ENCODE data around the gene RAB11FIP4. TPM values are rescaled to one million over a fixed set of nuclear protein-coding genes. Genes with fewer than 3 reads are reported as not detected.

The RAB11FIP4 gene
- total and polyA plus RNA-seq, 9 of the 15 experiments (the other 6 are each of a cell fraction or from before 2014, with no cell fraction given), result 0.62 to 16.6 (median 8.9) TPM

- Histone ChIP-seq H3K79me2 (ENCODE audit: control insufficient read depth, insufficient read depth, low read length) (peaks cover 9% of the 10 kb centered on the region; the same call in 1 of the 3 replicates), H3K27ac (ENCODE audit: extremely low read depth, low read depth, low read length) (no peak overlapping the region), H3K4me2 (ENCODE audit: insufficient read depth, low read length) (no peak overlapping the region), H2AFZ (ENCODE audit: low read depth, low read length) (no peak overlapping the region), H3K9me1 (ENCODE audit: control insufficient read depth, insufficient read depth, low read length) (peaks cover 15% of the 10 kb centered on the region), H3K4me1 (replicated peaks in 1 of 2; ENCODE audit: control insufficient read depth in 2 of 2, insufficient read depth in 2 of 2, low read length in 2 of 2) (peaks cover 26 to 41% of the 10 kb centered on the region in 2 experiments), H3K9ac (ENCODE audit: insufficient read depth in 1 of 2, low read depth in 2 of 2, low read length in 2 of 2) (peak overlapping the region in 1 of 2 experiments; percentile 3; a peak in 1 of 4 replicates), H3K9me3 (replicated peaks; ENCODE audit: control insufficient read depth, insufficient read depth, low read depth, low read length) (no peaks in the 10 kb centered on the region), H3K27me3 (ENCODE audit: control insufficient read depth in 2 of 2, insufficient read depth in 2 of 2, low read length in 2 of 2) (no peaks in the 10 kb centered on the region), H3K4me3 (no peak overlapping the region), H3K36me3 (ENCODE audit: control insufficient read depth, insufficient read depth, low read length) (no peaks in the 10 kb centered on the region), H4K20me1 (replicated peaks; ENCODE audit: control insufficient read depth, insufficient read depth, low read length) (peaks cover 3% of the 10 kb centered on the region; the same call in 1 of the 2 replicates)
- ChIA-PET POLR2A (interaction anchor here (0.7 to 1.7 kb wide), 2 partner anchors 14 to 179 kb away, joined by 3 to 4 read pairs; no protein-coding TSS in a partner anchor), CTCF (ENCODE audit: low intra/inter-chr PET ratio) (no interaction called here)
- in situ Hi-C loops (cut with MboI) (no loop called here), intact Hi-C loops (cut with micrococcal nuclease) (no loop called here)
- BruUV-seq (replicated peaks), result no TSS peak
- 62% methylated on average over 9 of the region's 12 CpGs for WGBS (ENCODE audit: insufficient coverage, low coverage, missing lambda C conversion rate)
- DNase-seq (ENCODE audit: extremely low read depth in 1 of 4, low spot score in 3 of 4) (no peak), ATAC-seq (no peak), FAIRE-seq (no peak)
- TF ChIP-seq ZMIZ1 (IDR thresholded peaks at IDR 0.05; ENCODE audit: low read depth in 2 of 2, low read length in 2 of 2) (no peak), ARID2 (IDR thresholded peaks at IDR 0.05) (no peak), CTCFL (IDR thresholded peaks at IDR 0.05; ENCODE audit: borderline replicate concordance, insufficient read depth, low read depth, low read length, poor library complexity, severe bottlenecking) (no peak), CHD2 (IDR thresholded peaks at IDR 0.05; ENCODE audit: low read depth, low read length) (no peak), ZNF583 (CRISPR knock-in tag; IDR thresholded peaks at IDR 0.05) (no peak), NR2C1 (IDR thresholded peaks at IDR 0.05) (no peak), NR2C1 (tag; IDR thresholded peaks at IDR 0.05) (no peak), RBM22 (IDR thresholded peaks at IDR 0.05; ENCODE audit: low read depth, low read length, poor library complexity, severe bottlenecking) (no peak), ILF3 (IDR thresholded peaks at IDR 0.05; ENCODE audit: borderline replicate concordance) (no peak), ZFPM2 (CRISPR knock-in tag; IDR thresholded peaks at IDR 0.05) (no peak), ZNF57 (CRISPR knock-in tag; IDR thresholded peaks at IDR 0.05) (no peak), CSDE1 (IDR thresholded peaks at IDR 0.05) (no peak), MAFG (tag; conservative IDR thresholded peaks at IDR 0.05) (no peak), ZNF316 (IDR thresholded peaks at IDR 0.05) (no peak)
- TF ChIP-seq, protein P1, sequence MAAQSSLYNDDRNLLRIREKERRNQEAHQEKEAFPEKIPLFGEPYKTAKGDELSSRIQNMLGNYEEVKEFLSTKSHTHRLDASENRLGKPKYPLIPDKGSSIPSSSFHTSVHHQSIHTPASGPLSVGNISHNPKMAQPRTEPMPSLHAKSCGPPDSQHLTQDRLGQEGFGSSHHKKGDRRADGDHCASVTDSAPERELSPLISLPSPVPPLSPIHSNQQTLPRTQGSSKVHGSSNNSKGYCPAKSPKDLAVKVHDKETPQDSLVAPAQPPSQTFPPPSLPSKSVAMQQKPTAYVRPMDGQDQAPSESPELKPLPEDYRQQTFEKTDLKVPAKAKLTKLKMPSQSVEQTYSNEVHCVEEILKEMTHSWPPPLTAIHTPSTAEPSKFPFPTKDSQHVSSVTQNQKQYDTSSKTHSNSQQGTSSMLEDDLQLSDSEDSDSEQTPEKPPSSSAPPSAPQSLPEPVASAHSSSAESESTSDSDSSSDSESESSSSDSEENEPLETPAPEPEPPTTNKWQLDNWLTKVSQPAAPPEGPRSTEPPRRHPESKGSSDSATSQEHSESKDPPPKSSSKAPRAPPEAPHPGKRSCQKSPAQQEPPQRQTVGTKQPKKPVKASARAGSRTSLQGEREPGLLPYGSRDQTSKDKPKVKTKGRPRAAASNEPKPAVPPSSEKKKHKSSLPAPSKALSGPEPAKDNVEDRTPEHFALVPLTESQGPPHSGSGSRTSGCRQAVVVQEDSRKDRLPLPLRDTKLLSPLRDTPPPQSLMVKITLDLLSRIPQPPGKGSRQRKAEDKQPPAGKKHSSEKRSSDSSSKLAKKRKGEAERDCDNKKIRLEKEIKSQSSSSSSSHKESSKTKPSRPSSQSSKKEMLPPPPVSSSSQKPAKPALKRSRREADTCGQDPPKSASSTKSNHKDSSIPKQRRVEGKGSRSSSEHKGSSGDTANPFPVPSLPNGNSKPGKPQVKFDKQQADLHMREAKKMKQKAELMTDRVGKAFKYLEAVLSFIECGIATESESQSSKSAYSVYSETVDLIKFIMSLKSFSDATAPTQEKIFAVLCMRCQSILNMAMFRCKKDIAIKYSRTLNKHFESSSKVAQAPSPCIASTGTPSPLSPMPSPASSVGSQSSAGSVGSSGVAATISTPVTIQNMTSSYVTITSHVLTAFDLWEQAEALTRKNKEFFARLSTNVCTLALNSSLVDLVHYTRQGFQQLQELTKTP (IDR thresholded peaks at IDR 0.05; ENCODE audit: low read depth in 1 of 2, partially characterized antibody in 2 of 2), result no peak
These were observed 121.3 kb downstream of the RAB11FIP4 start for GRCh38 chr17:31512796-31513195.

Data from K562 (cell line).